ENCODE measurements around the gene HOXC4. TPM values are rescaled to one million over a fixed set of nuclear protein-coding genes. Genes with fewer than 3 reads are reported as not detected.
A peak's percentile ranks its signal among the peaks of the same experiment; 100 is the strongest.

HOXC4 gene
- total and polyA plus RNA-seq, 2 experiments from 2014 or later, result not detected

DNA sequence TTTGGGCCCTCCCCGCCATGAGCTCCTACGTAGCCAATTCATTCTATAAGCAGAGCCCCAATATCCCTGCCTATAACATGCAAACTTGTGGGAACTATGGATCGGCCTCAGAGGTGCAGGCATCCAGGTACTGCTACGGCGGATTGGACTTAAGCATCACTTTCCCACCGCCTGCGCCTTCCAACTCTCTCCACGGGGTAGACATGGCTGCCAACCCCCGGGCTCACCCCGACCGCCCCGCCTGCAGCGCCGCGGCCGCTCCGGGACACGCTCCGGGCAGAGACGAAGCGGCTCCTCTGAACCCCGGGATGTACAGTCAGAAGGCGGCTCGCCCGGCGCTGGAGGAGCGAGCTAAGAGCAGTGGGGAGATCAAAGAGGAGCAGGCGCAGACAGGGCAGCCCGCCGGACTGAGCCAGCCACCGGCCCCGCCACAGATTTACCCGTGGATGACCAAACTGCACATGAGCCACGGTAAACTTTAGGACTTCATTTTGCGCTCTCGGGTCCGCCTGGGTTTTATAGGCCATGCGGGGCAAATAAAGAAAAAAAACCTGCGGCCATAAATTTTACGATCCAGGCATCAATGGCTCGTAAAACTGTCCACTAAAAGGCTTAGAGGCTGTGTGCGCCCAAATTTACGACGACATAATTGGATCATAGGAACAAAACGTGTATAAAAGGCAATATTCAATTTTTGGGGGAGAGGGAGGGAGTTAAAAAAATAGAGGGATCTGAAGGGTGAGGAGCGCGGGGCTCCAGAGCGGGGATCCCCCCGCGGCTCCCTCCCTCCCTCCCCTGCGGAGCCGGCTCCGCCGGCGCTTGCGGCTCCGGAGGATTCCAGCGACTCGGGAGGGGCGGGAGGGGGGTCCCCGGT, 20.3 kb upstream of the HOXC4 start:
- Histone ChIP-seq H3K4me3 (peak overlapping the region; percentile 10), H3K4me1 (ENCODE audit: low read depth) (peaks cover 4% of the 10 kb centered on the region)

DNA sequence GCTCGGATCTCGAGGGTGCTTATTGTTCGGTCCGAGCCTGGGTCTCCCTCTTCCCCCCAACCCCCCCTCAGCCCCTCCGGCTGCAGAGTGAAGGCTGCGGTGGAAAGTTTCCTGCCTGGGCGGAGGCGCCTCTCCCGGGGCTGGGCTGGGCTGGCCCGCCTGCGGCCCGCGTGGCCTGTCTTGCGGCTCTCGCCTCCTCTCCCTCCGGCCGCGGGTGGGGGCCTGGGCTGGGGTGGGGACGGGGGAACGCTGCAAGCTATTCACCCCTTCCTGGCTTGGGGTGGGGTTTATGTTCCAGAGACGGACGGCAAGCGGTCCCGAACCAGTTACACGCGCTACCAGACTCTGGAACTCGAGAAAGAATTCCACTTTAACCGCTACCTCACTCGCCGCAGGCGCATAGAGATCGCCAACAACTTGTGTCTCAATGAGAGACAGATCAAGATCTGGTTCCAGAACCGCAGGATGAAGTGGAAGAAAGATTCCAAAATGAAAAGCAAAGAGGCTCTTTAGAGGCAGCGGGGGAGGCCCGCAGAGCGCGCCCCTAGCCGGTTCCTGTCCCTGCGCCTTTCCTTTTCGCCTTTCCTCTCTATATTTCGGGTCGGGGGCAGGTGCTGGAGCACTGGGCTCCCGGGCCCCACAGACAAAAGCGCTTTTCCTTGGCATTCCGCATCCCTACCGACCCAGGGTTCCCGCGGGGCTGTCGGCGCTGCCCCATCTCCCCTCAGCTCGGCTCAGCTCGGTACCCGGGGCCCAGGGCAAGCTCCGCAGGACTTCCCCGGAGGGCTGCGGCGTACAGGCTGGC, 19.5 kb upstream of the HOXC4 start:
- H3K27ac ChIP-seq, result no peak overlapping the region
- H3K27me3 ChIP-seq, result peaks cover 100% of the 10 kb centered on the region
- no peak overlapping the region for H3K4me3 ChIP-seq
- H3K9me3 ChIP-seq (ENCODE audit: low read depth), result no peaks in the 10 kb centered on the region
- TF ChIP-seq, protein P1, sequence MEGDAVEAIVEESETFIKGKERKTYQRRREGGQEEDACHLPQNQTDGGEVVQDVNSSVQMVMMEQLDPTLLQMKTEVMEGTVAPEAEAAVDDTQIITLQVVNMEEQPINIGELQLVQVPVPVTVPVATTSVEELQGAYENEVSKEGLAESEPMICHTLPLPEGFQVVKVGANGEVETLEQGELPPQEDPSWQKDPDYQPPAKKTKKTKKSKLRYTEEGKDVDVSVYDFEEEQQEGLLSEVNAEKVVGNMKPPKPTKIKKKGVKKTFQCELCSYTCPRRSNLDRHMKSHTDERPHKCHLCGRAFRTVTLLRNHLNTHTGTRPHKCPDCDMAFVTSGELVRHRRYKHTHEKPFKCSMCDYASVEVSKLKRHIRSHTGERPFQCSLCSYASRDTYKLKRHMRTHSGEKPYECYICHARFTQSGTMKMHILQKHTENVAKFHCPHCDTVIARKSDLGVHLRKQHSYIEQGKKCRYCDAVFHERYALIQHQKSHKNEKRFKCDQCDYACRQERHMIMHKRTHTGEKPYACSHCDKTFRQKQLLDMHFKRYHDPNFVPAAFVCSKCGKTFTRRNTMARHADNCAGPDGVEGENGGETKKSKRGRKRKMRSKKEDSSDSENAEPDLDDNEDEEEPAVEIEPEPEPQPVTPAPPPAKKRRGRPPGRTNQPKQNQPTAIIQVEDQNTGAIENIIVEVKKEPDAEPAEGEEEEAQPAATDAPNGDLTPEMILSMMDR (IDR thresholded peaks at IDR 0.05; ENCODE audit: low read depth, low read length), result no peak
- DNase-seq (ENCODE audit: low read depth in 1 of 2, low spot score in 1 of 2), result no peak
- no peaks in the 10 kb centered on the region for H3K36me3 ChIP-seq
- peaks cover 4% of the 10 kb centered on the region for H3K4me1 ChIP-seq (ENCODE audit: low read depth)

More for the DNA sequence above, 20.3 kb upstream of the HOXC4 start:
- no peaks in the 10 kb centered on the region for H3K36me3 ChIP-seq
- DNase-seq (ENCODE audit: low read depth in 1 of 2, low spot score in 1 of 2), result no peak
- TF ChIP-seq, protein P1 (IDR thresholded peaks at IDR 0.05; ENCODE audit: low read depth, low read length), result no peak
- peaks cover 100% of the 10 kb centered on the region for H3K27me3 ChIP-seq
- H3K9me3 ChIP-seq (ENCODE audit: low read depth), result no peaks in the 10 kb centered on the region
- no peak overlapping the region for H3K27ac ChIP-seq

DNA sequence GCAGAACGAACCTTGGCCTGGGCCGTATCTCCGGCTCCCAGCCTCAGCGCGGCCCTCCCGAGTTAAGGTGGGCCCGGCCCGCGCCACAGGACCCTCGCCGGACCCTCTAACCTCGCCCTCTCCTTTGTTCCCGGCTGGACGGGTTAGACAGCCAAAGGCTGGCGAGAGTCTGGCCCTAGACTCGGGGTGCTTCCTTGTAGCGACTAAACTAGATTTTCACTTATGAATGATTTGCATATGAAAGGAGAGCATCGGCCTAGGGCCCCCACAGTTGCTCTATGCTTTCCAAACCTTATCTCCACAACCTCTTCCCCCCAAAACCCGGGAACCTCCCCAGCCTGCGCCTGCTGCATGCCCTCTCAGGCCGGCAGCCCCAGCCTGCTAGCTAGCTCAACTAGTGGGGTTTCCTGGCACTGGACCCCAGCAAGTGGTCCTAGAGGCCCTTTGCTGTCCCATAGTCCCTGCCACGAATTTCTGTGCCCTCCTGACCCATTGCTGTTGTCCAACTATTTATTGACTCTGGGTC, 18.8 kb upstream of the HOXC4 start:
- Histone ChIP-seq H3K36me3 (no peaks in the 10 kb centered on the region), H3K27me3 (peaks cover 100% of the 10 kb centered on the region), H3K4me1 (ENCODE audit: low read depth) (peaks cover 4% of the 10 kb centered on the region), H3K27ac (no peak overlapping the region), H3K9me3 (ENCODE audit: low read depth) (no peaks in the 10 kb centered on the region), H3K4me3 (no peak overlapping the region)
- no peak for DNase-seq (ENCODE audit: low read depth in 1 of 2, low spot score in 1 of 2)
- TF ChIP-seq, protein P1 (IDR thresholded peaks at IDR 0.05; ENCODE audit: low read depth, low read length), result no peak

DNA sequence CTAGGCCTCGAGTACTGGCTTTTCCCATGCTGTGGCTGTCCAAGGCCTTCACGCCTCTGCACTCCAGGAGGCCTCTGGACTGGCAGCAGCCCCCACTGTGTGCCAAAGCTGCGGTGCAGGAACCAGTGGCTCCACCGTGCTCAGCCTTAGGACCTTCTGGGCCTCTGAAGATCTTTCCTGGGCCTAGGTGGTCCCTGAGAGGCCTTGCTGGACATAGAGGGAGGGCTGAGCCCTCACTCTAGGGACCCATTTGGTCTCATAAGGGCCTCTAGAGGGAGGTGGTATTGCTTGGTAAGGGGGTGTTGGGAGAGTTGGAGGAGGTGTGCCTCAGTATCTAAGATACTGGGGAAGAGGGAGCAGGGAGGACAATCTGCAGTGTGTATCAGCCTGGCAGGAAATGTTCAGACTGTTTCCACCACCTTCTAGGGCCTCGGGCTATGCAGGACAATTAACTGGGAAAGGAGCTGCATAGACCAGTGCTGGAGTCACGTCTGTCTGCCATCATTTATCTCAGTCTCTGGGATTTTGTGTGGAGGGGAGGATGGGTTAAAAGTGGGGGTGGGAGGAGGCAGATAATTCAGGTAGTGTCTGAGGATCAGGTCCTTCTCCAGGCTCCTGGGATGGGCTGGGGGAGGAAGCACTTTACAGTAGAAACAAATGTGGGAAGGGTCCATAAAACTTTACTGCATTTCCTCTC, 17.9 kb upstream of the HOXC4 start:
- Histone ChIP-seq H3K36me3 (no peaks in the 10 kb centered on the region), H3K27ac (no peak overlapping the region), H3K9me3 (ENCODE audit: low read depth) (no peaks in the 10 kb centered on the region), H3K27me3 (peaks cover 100% of the 10 kb centered on the region), H3K4me1 (ENCODE audit: low read depth) (peaks cover 4% of the 10 kb centered on the region), H3K4me3 (no peak overlapping the region)
- TF ChIP-seq, protein P1 (IDR thresholded peaks at IDR 0.05; ENCODE audit: low read depth, low read length), result no peak
- DNase-seq (ENCODE audit: low read depth in 1 of 2, low spot score in 1 of 2), result no peak
